ENCODE results near the gene ERGIC1. TPM values are rescaled to one million over a fixed set of nuclear protein-coding genes. Genes with fewer than 3 reads are reported as not detected.
A peak's percentile ranks its signal among the peaks of the same experiment; 100 is the strongest.

The ERGIC1 gene
- total RNA-seq, 1 donor from 2014 or later, result 46.4 TPM

- no peak overlapping the region for H3K9ac ChIP-seq (ENCODE audit: low read depth in 1 of 3, low read length in 3 of 3)
- peaks cover 11 to 21% (median 18%) of the 10 kb centered on the region in 3 donors for H3K4me1 ChIP-seq (ENCODE audit: control insufficient read depth in 3 of 3, insufficient read depth in 3 of 3, low read length in 3 of 3)
- no peaks in the 10 kb centered on the region for H3K27me3 ChIP-seq (ENCODE audit: control insufficient read depth in 3 of 3, insufficient read depth in 3 of 3, low read length in 3 of 3)
- H3K36me3 ChIP-seq (ENCODE audit: control insufficient read depth in 3 of 3, insufficient read depth in 3 of 3, low read length in 3 of 3), result no peaks in the 10 kb centered on the region
- peak overlapping the region; percentile 32 for H3K27ac ChIP-seq (ENCODE audit: low read depth, low read length)
- H3K9me3 ChIP-seq (ENCODE audit: control insufficient read depth in 3 of 3, low read length in 3 of 3), result no peaks in the 10 kb centered on the region
- no peak overlapping the region for H3K4me3 ChIP-seq (ENCODE audit: low read length in 3 of 3)
Observed at GRCh38 chr5:172800088-172800551, 33.9 kb upstream of the ERGIC1 start.

GRCh38 chr5:172801179-172801671, 32.8 kb upstream of the ERGIC1 start:
- Histone ChIP-seq H3K4me3 (ENCODE audit: low read length in 3 of 3) (no peak overlapping the region), H3K36me3 (ENCODE audit: control insufficient read depth in 3 of 3, insufficient read depth in 3 of 3, low read length in 3 of 3) (no peaks in the 10 kb centered on the region), H3K4me1 (ENCODE audit: control insufficient read depth in 3 of 3, insufficient read depth in 3 of 3, low read length in 3 of 3) (peaks cover 4 to 15% (median 8%) of the 10 kb centered on the region in 3 donors), H3K27ac (ENCODE audit: low read depth, low read length) (no peak overlapping the region), H3K9me3 (ENCODE audit: control insufficient read depth in 3 of 3, low read length in 3 of 3) (no peaks in the 10 kb centered on the region), H3K27me3 (ENCODE audit: control insufficient read depth in 3 of 3, insufficient read depth in 3 of 3, low read length in 3 of 3) (no peaks in the 10 kb centered on the region), H3K9ac (ENCODE audit: low read depth in 1 of 3, low read length in 3 of 3) (no peak overlapping the region)

GRCh38 chr5:172802112-172802511, 31.9 kb upstream of the ERGIC1 start:
- H3K9ac ChIP-seq (ENCODE audit: low read depth in 1 of 3, low read length in 3 of 3), result no peak overlapping the region
- H3K4me1 ChIP-seq (ENCODE audit: control insufficient read depth in 3 of 3, insufficient read depth in 3 of 3, low read length in 3 of 3), result peaks cover 4 to 15% (median 4%) of the 10 kb centered on the region in 3 donors
- H3K4me3 ChIP-seq (ENCODE audit: low read length in 3 of 3), result no peak overlapping the region
- no peaks in the 10 kb centered on the region for H3K36me3 ChIP-seq (ENCODE audit: control insufficient read depth in 3 of 3, insufficient read depth in 3 of 3, low read length in 3 of 3)
- H3K27me3 ChIP-seq (ENCODE audit: control insufficient read depth in 3 of 3, insufficient read depth in 3 of 3, low read length in 3 of 3), result no peaks in the 10 kb centered on the region
- no peak overlapping the region for H3K27ac ChIP-seq (ENCODE audit: low read depth, low read length)
- no peaks in the 10 kb centered on the region for H3K9me3 ChIP-seq (ENCODE audit: control insufficient read depth in 3 of 3, low read length in 3 of 3)

GRCh38 chr5:172802567-172803176, 31.4 kb upstream of the ERGIC1 start:
- no peak overlapping the region for H3K4me3 ChIP-seq (ENCODE audit: low read length in 3 of 3)
- H3K4me1 ChIP-seq (ENCODE audit: control insufficient read depth in 3 of 3, insufficient read depth in 3 of 3, low read length in 3 of 3), result peaks cover 4 to 15% (median 4%) of the 10 kb centered on the region in 3 donors

GRCh38 chr5:172805018-172805683, 28.9 kb upstream of the ERGIC1 start:
- no peak overlapping the region for H3K4me3 ChIP-seq (ENCODE audit: low read length in 3 of 3)

More at GRCh38 chr5:172802567-172803176, 31.4 kb upstream of the ERGIC1 start:
- no peak overlapping the region for H3K27ac ChIP-seq (ENCODE audit: low read depth, low read length)
- no peaks in the 10 kb centered on the region for H3K36me3 ChIP-seq (ENCODE audit: control insufficient read depth in 3 of 3, insufficient read depth in 3 of 3, low read length in 3 of 3)
- no peaks in the 10 kb centered on the region for H3K9me3 ChIP-seq (ENCODE audit: control insufficient read depth in 3 of 3, low read length in 3 of 3)
- no peaks in the 10 kb centered on the region for H3K27me3 ChIP-seq (ENCODE audit: control insufficient read depth in 3 of 3, insufficient read depth in 3 of 3, low read length in 3 of 3)
- H3K9ac ChIP-seq (ENCODE audit: low read depth in 1 of 3, low read length in 3 of 3), result no peak overlapping the region

GRCh38 chr5:172805736-172806255, 28.3 kb upstream of the ERGIC1 start:
- Histone ChIP-seq H3K9ac (ENCODE audit: low read depth in 1 of 3, low read length in 3 of 3) (no peak overlapping the region), H3K9me3 (ENCODE audit: control insufficient read depth in 3 of 3, low read length in 3 of 3) (no peaks in the 10 kb centered on the region), H3K4me3 (ENCODE audit: low read length in 3 of 3) (no peak overlapping the region), H3K27ac (ENCODE audit: low read depth, low read length) (no peak overlapping the region), H3K4me1 (ENCODE audit: control insufficient read depth in 3 of 3, insufficient read depth in 3 of 3, low read length in 3 of 3) (peaks cover 0 to 4% (median 0%) of the 10 kb centered on the region in 3 donors), H3K36me3 (ENCODE audit: control insufficient read depth in 3 of 3, insufficient read depth in 3 of 3, low read length in 3 of 3) (no peaks in the 10 kb centered on the region), H3K27me3 (ENCODE audit: control insufficient read depth in 3 of 3, insufficient read depth in 3 of 3, low read length in 3 of 3) (no peaks in the 10 kb centered on the region)

More at GRCh38 chr5:172805018-172805683, 28.9 kb upstream of the ERGIC1 start:
- Histone ChIP-seq H3K9ac (ENCODE audit: low read depth in 1 of 3, low read length in 3 of 3) (no peak overlapping the region), H3K36me3 (ENCODE audit: control insufficient read depth in 3 of 3, insufficient read depth in 3 of 3, low read length in 3 of 3) (no peaks in the 10 kb centered on the region), H3K27me3 (ENCODE audit: control insufficient read depth in 3 of 3, insufficient read depth in 3 of 3, low read length in 3 of 3) (no peaks in the 10 kb centered on the region), H3K27ac (ENCODE audit: low read depth, low read length) (no peak overlapping the region), H3K4me1 (ENCODE audit: control insufficient read depth in 3 of 3, insufficient read depth in 3 of 3, low read length in 3 of 3) (peaks cover 0 to 4% (median 0%) of the 10 kb centered on the region in 3 donors), H3K9me3 (ENCODE audit: control insufficient read depth in 3 of 3, low read length in 3 of 3) (no peaks in the 10 kb centered on the region)

- Histone ChIP-seq H3K4me3 (ENCODE audit: low read length in 3 of 3) (peak overlapping the region in 2 of 3 donors; percentile 50 to 59), H3K36me3 (ENCODE audit: control insufficient read depth in 3 of 3, insufficient read depth in 3 of 3, low read length in 3 of 3) (no peaks in the 10 kb centered on the region), H3K4me1 (ENCODE audit: control insufficient read depth in 3 of 3, insufficient read depth in 3 of 3, low read length in 3 of 3) (peaks cover 0 to 2% (median 0%) of the 10 kb centered on the region in 3 donors), H3K27ac (ENCODE audit: low read depth, low read length) (peak overlapping the region; percentile 68), H3K9me3 (ENCODE audit: control insufficient read depth in 3 of 3, low read length in 3 of 3) (no peaks in the 10 kb centered on the region), H3K9ac (ENCODE audit: low read depth in 1 of 3, low read length in 3 of 3) (peak overlapping the region; percentile 24 to 83 (median 58)), H3K27me3 (ENCODE audit: control insufficient read depth in 3 of 3, insufficient read depth in 3 of 3, low read length in 3 of 3) (no peaks in the 10 kb centered on the region)
Observed at GRCh38 chr5:172806897-172807672, 27.0 kb upstream of the ERGIC1 start.

GRCh38 chr5:172807766-172808311, 26.2 kb upstream of the ERGIC1 start:
- Histone ChIP-seq H3K9ac (ENCODE audit: low read depth in 1 of 3, low read length in 3 of 3) (peak overlapping the region; percentile 24 to 83 (median 58)), H3K36me3 (ENCODE audit: control insufficient read depth in 3 of 3, insufficient read depth in 3 of 3, low read length in 3 of 3) (no peaks in the 10 kb centered on the region), H3K27ac (ENCODE audit: low read depth, low read length) (peak overlapping the region; percentile 43), H3K4me3 (ENCODE audit: low read length in 3 of 3) (peak overlapping the region in 1 of 3 donors; percentile 59), H3K27me3 (ENCODE audit: control insufficient read depth in 3 of 3, insufficient read depth in 3 of 3, low read length in 3 of 3) (no peaks in the 10 kb centered on the region), H3K4me1 (ENCODE audit: control insufficient read depth in 3 of 3, insufficient read depth in 3 of 3, low read length in 3 of 3) (no peaks in the 10 kb centered on the region), H3K9me3 (ENCODE audit: control insufficient read depth in 3 of 3, low read length in 3 of 3) (no peaks in the 10 kb centered on the region)

- Histone ChIP-seq H3K9ac (ENCODE audit: low read depth in 1 of 3, low read length in 3 of 3) (no peak overlapping the region), H3K9me3 (ENCODE audit: control insufficient read depth in 3 of 3, low read length in 3 of 3) (no peaks in the 10 kb centered on the region), H3K36me3 (ENCODE audit: control insufficient read depth in 3 of 3, insufficient read depth in 3 of 3, low read length in 3 of 3) (no peaks in the 10 kb centered on the region), H3K27ac (ENCODE audit: low read depth, low read length) (no peak overlapping the region), H3K4me1 (ENCODE audit: control insufficient read depth in 3 of 3, insufficient read depth in 3 of 3, low read length in 3 of 3) (no peaks in the 10 kb centered on the region), H3K4me3 (ENCODE audit: low read length in 3 of 3) (no peak overlapping the region), H3K27me3 (ENCODE audit: control insufficient read depth in 3 of 3, insufficient read depth in 3 of 3, low read length in 3 of 3) (no peaks in the 10 kb centered on the region)
Observed at GRCh38 chr5:172809774-172810173, 24.3 kb upstream of the ERGIC1 start.

Measured in skeletal muscle tissue (tissue), 4 donors.